ENCODE results near the gene DNAI2. TPM values are rescaled to one million over a fixed set of nuclear protein-coding genes. Genes with fewer than 3 reads are reported as not detected.

Gene DNAI2
- total RNA-seq, 2 donors from 2014 or later = not detected

GRCh38 chr17:74244548-74244947 lies 29.5 kb upstream of the DNAI2 start:
- H3K9ac ChIP-seq (ENCODE audit: extremely low read depth, low read length, poor library complexity, severe bottlenecking) = no peak overlapping the region
- no peak overlapping the region for H3K4me3 Mint-ChIP-seq
- peaks cover 4% of the 10 kb centered on the region for H3K9me3 Mint-ChIP-seq

GRCh38 chr17:74245145-74245831 lies 28.7 kb upstream of the DNAI2 start:
- H3K9ac ChIP-seq (ENCODE audit: extremely low read depth, low read length, poor library complexity, severe bottlenecking) = no peak overlapping the region
- WGBS, 2 experiments (ENCODE audit: insufficient coverage in 1 of 2, insufficient read length in 1 of 2) = 14 to 23% methylated on average over 13 to 21 of the region's 21 CpGs
- H3K27me3 ChIP-seq (ENCODE audit: control insufficient read depth, insufficient read depth, low read length, poor library complexity, severe bottlenecking) = peaks cover 5% of the 10 kb centered on the region
- peaks cover 4% of the 10 kb centered on the region for H3K4me1 Mint-ChIP-seq
- no peaks in the 10 kb centered on the region for H3K36me3 Mint-ChIP-seq (ENCODE audit: low read depth)
- H3K36me3 ChIP-seq (ENCODE audit: control insufficient read depth, insufficient read depth, low read length) = no peaks in the 10 kb centered on the region
- H3K9me3 Mint-ChIP-seq = peaks cover 4% of the 10 kb centered on the region
- H3K27me3 Mint-ChIP-seq (ENCODE audit: insufficient read depth) = peaks cover 22% of the 10 kb centered on the region
- peak overlapping the region; percentile 31 for H3K4me3 Mint-ChIP-seq
- DNase-seq = peak; percentile 93
- H3K9me3 ChIP-seq (ENCODE audit: control insufficient read depth, low read length) = no peaks in the 10 kb centered on the region
- no peak overlapping the region for H3K4me3 ChIP-seq (ENCODE audit: low read length)
- H3K4me1 ChIP-seq (ENCODE audit: control insufficient read depth, insufficient read depth, low read length) = no peaks in the 10 kb centered on the region
- H3K27ac Mint-ChIP-seq = peak overlapping the region; percentile 52
- H3K27ac ChIP-seq (ENCODE audit: low read depth, low read length) = peak overlapping the region; percentile 60
- peak; percentile 31 for TF ChIP-seq CTCF (conservative IDR thresholded peaks at IDR 0.05)

More at GRCh38 chr17:74244548-74244947, 29.5 kb upstream of the DNAI2 start:
- peaks cover 22% of the 10 kb centered on the region for H3K27me3 Mint-ChIP-seq (ENCODE audit: insufficient read depth)
- no peak for DNase-seq
- Histone ChIP-seq H3K9me3 (ENCODE audit: control insufficient read depth, low read length) (no peaks in the 10 kb centered on the region), H3K27me3 (ENCODE audit: control insufficient read depth, insufficient read depth, low read length, poor library complexity, severe bottlenecking) (peaks cover 5% of the 10 kb centered on the region), H3K4me3 (ENCODE audit: low read length) (no peak overlapping the region), H3K4me1 (ENCODE audit: control insufficient read depth, insufficient read depth, low read length) (no peaks in the 10 kb centered on the region), H3K36me3 (ENCODE audit: control insufficient read depth, insufficient read depth, low read length) (no peaks in the 10 kb centered on the region), H3K27ac (ENCODE audit: low read depth, low read length) (no peak overlapping the region)
- no peak overlapping the region for H3K27ac Mint-ChIP-seq
- no peak for TF ChIP-seq CTCF (conservative IDR thresholded peaks at IDR 0.05)
- no peaks in the 10 kb centered on the region for H3K36me3 Mint-ChIP-seq (ENCODE audit: low read depth)
- H3K4me1 Mint-ChIP-seq = peaks cover 4% of the 10 kb centered on the region
- WGBS, 2 experiments (ENCODE audit: insufficient coverage in 1 of 2, insufficient read length in 1 of 2) = 92 to 94% methylated on average over 4 to 5 of the region's 6 CpGs

GRCh38 chr17:74245871-74246270 lies 28.2 kb upstream of the DNAI2 start:
- no peak for DNase-seq
- H3K9ac ChIP-seq (ENCODE audit: extremely low read depth, low read length, poor library complexity, severe bottlenecking) = no peak overlapping the region
- no peak for TF ChIP-seq CTCF (conservative IDR thresholded peaks at IDR 0.05)
- peaks cover 5% of the 10 kb centered on the region for H3K27me3 ChIP-seq (ENCODE audit: control insufficient read depth, insufficient read depth, low read length, poor library complexity, severe bottlenecking)
- WGBS, 2 experiments (ENCODE audit: insufficient coverage in 1 of 2, insufficient read length in 1 of 2) = 53% methylated on average over 4 of the region's 5 CpGs; no CpG with 5 or more reads in 1 of the 2 experiments
- Mint-ChIP-seq H3K36me3 (ENCODE audit: low read depth) (no peaks in the 10 kb centered on the region), H3K4me1 (peaks cover 4% of the 10 kb centered on the region), H3K27me3 (ENCODE audit: insufficient read depth) (peaks cover 22% of the 10 kb centered on the region), H3K27ac (no peak overlapping the region), H3K9me3 (peaks cover 4% of the 10 kb centered on the region), H3K4me3 (no peak overlapping the region)
- H3K4me3 ChIP-seq (ENCODE audit: low read length) = no peak overlapping the region
- H3K4me1 ChIP-seq (ENCODE audit: control insufficient read depth, insufficient read depth, low read length) = no peaks in the 10 kb centered on the region
- no peaks in the 10 kb centered on the region for H3K9me3 ChIP-seq (ENCODE audit: control insufficient read depth, low read length)
- H3K27ac ChIP-seq (ENCODE audit: low read depth, low read length) = peak overlapping the region; percentile 60
- no peaks in the 10 kb centered on the region for H3K36me3 ChIP-seq (ENCODE audit: control insufficient read depth, insufficient read depth, low read length)
